ENCODE results near the gene MLPH.

Gene MLPH

DNA sequence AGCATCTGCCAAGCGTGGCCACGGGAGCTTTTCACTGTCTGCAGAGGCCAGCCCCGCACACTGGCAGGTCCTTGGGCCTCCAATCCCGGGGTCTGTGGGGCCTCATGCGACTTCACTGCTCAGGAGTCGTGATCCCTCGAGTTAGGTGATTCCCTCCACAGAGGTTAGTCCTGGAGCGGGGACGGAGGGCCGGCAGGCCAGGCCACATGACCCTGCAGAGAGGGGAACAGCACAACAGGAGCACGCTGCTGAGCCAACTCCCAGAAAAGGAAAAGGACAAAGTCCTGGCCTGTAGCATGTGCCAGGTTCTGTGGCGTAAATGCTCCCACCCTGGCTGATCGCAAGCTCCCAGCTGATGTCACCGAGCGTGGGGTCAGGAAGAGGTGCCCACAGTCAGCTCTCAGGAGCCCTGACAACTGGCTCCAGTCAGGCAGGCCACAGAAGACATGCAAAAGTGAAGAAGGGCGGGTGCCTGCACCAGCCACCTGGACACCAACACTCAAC lies 64.1 kb downstream of the MLPH start:
- Histone ChIP-seq H3K9me3 (ENCODE audit: insufficient read depth, low read depth, low read length) (peaks cover 12% of the 10 kb centered on the region), H3K4me1 (ENCODE audit: insufficient read depth, low read length) (no peaks in the 10 kb centered on the region), H3K27ac (ENCODE audit: low read depth, low read length) (no peak overlapping the region), H3K9ac (ENCODE audit: low read depth, low read length) (no peak overlapping the region), H3K27me3 (ENCODE audit: insufficient read depth, low read length) (no peaks in the 10 kb centered on the region), H3K4me3 (ENCODE audit: low read length) (no peak overlapping the region), H3K36me3 (ENCODE audit: insufficient read depth, low read length) (no peaks in the 10 kb centered on the region; the same call in 1 of the 2 replicates)
- 93% methylated on average over 16 of the region's 16 CpGs for WGBS

GRCh38 chr2:237552908-237553307 lies 65.9 kb downstream of the MLPH start:
- Histone ChIP-seq H3K9ac (ENCODE audit: low read depth, low read length) (no peak overlapping the region), H3K36me3 (ENCODE audit: insufficient read depth, low read length) (no peaks in the 10 kb centered on the region; the same call in 1 of the 2 replicates), H3K4me3 (ENCODE audit: low read length) (no peak overlapping the region), H3K27ac (ENCODE audit: low read depth, low read length) (no peak overlapping the region), H3K27me3 (ENCODE audit: insufficient read depth, low read length) (no peaks in the 10 kb centered on the region), H3K4me1 (ENCODE audit: insufficient read depth, low read length) (no peaks in the 10 kb centered on the region), H3K9me3 (ENCODE audit: insufficient read depth, low read depth, low read length) (peaks cover 12% of the 10 kb centered on the region)
- WGBS, result 87% methylated on average over 6 of the region's 6 CpGs

DNA sequence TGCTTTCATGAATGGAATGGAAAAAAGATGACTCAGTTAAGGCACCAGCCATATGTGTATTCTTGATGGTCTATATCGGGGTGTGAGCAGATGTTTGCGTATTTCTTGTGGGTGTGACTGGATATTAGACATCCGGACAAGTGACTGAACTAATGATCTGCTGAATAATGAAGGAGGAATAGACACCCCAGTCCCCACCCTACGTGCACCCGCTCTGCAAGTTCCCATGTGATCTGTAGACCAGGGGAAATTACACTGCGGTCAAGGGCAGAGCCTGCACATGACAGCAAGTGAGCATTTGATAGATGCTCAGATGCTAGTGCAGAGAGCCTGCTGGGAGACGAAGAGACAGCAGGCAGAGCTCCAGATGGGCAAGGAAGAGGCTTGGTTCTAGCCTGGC lies 66.9 kb downstream of the MLPH start:
- Histone ChIP-seq H3K27me3 (ENCODE audit: insufficient read depth, low read length) (no peaks in the 10 kb centered on the region), H3K27ac (ENCODE audit: low read depth, low read length) (no peak overlapping the region)

GRCh38 chr2:237555560-237555959 lies 68.5 kb downstream of the MLPH start:
- Histone ChIP-seq H3K27ac (ENCODE audit: low read depth, low read length) (no peak overlapping the region), H3K9ac (ENCODE audit: low read depth, low read length) (no peak overlapping the region), H3K9me3 (ENCODE audit: insufficient read depth, low read depth, low read length) (peaks cover 12% of the 10 kb centered on the region), H3K27me3 (ENCODE audit: insufficient read depth, low read length) (no peaks in the 10 kb centered on the region), H3K36me3 (ENCODE audit: insufficient read depth, low read length) (no peaks in the 10 kb centered on the region; the same call in 1 of the 2 replicates), H3K4me1 (ENCODE audit: insufficient read depth, low read length) (no peaks in the 10 kb centered on the region), H3K4me3 (ENCODE audit: low read length) (no peak overlapping the region)
- WGBS, result 89% methylated on average over 1 of the region's 1 CpG

More for the DNA sequence above, 66.9 kb downstream of the MLPH start:
- H3K4me1 ChIP-seq (ENCODE audit: insufficient read depth, low read length), result no peaks in the 10 kb centered on the region
- WGBS, result 83% methylated on average over 7 of the region's 7 CpGs
- no peaks in the 10 kb centered on the region; the same call in 1 of the 2 replicates for H3K36me3 ChIP-seq (ENCODE audit: insufficient read depth, low read length)
- no peak overlapping the region for H3K9ac ChIP-seq (ENCODE audit: low read depth, low read length)
- peaks cover 12% of the 10 kb centered on the region for H3K9me3 ChIP-seq (ENCODE audit: insufficient read depth, low read depth, low read length)
- H3K4me3 ChIP-seq (ENCODE audit: low read length), result no peak overlapping the region

GRCh38 chr2:237556773-237557632 lies 70.0 kb downstream of the MLPH start:
- Histone ChIP-seq H3K27me3 (ENCODE audit: insufficient read depth, low read length) (no peaks in the 10 kb centered on the region), H3K9ac (ENCODE audit: low read depth, low read length) (no peak overlapping the region), H3K4me1 (ENCODE audit: insufficient read depth, low read length) (no peaks in the 10 kb centered on the region), H3K9me3 (ENCODE audit: insufficient read depth, low read depth, low read length) (peaks cover 12% of the 10 kb centered on the region), H3K4me3 (ENCODE audit: low read length) (no peak overlapping the region), H3K36me3 (ENCODE audit: insufficient read depth, low read length) (no peaks in the 10 kb centered on the region; the same call in 1 of the 2 replicates), H3K27ac (ENCODE audit: low read depth, low read length) (no peak overlapping the region)
- WGBS, result 73% methylated on average over 11 of the region's 11 CpGs

DNA sequence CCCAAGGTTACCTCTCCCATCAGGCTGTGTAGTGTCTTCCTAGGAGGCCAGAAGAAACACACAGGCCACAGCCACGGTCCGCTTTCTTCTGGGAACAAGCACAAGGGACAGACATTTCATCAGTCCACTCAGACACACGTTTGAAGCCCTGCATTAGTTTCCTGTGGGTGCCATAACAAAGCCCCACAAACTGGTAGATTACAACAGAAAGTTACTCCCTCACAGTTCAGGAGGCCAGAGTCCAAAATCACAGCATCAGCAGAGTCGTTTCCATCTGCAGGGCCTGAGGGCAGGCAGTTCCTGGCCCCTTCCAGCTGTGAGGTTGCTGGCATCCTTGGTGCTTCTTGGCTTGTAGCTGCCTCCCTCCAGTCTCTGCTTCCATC lies 70.6 kb downstream of the MLPH start:
- H3K4me1 ChIP-seq (ENCODE audit: insufficient read depth, low read length), result no peaks in the 10 kb centered on the region
- 78% methylated on average over 4 of the region's 4 CpGs for WGBS
- no peak overlapping the region for H3K27ac ChIP-seq (ENCODE audit: low read depth, low read length)
- H3K9ac ChIP-seq (ENCODE audit: low read depth, low read length), result no peak overlapping the region
- no peaks in the 10 kb centered on the region; the same call in 1 of the 2 replicates for H3K36me3 ChIP-seq (ENCODE audit: insufficient read depth, low read length)
- no peaks in the 10 kb centered on the region for H3K27me3 ChIP-seq (ENCODE audit: insufficient read depth, low read length)
- peaks cover 12% of the 10 kb centered on the region for H3K9me3 ChIP-seq (ENCODE audit: insufficient read depth, low read depth, low read length)
- H3K4me3 ChIP-seq (ENCODE audit: low read length), result no peak overlapping the region

DNA sequence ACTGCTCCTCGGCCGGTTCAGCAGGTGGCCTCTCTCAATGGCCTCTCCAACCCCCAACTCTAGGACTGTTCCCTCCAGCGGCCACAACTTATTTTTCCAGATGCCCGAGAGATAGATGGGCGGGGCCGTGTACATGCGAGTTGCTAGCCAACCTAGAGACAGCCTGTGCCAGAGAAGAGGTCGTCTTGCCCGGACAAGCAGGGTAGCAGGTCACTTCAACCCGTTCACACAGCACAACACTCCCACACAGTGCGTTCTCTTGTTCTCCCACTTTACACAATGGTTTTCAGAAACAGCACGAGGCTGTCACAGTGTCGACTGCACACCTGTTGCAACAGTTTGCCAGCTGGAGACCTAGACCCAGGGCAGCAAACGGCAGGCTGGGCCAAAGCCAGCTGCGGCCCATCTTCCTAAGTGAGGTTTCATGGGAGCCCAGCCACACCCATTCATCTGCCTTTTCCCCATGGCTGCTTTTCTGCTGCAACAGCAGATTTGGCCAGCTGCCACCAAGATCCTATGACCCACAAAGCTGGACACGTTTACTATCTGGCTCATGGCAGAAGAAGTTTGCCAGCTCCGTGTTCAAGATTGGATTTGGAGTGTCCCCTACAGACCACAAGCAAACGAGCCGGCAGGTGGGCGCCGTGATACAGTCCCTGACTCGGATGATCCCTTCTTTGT lies 72.0 kb downstream of the MLPH start:
- no peak overlapping the region for H3K27ac ChIP-seq (ENCODE audit: low read depth, low read length)

DNA sequence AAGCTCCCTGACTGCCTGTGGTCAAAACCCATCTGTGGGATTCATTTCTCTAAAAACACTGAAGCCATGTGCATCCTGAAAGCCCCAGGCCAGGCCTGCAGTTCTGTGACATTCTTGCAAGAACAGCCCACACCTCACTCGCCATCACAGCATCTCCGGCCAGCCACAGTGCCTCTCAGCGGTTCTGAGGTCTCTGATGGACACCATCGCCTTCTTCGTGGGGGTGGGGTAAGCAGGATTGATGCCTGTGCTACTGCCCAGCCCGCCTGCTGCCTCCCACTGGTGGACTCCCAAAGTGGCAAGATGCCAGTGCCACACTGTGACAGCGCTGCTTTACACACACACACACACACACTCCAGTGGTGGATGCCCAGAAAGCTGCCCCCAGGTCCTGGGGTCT lies 74.2 kb downstream of the MLPH start:
- H3K36me3 ChIP-seq (ENCODE audit: insufficient read depth, low read length), result no peaks in the 10 kb centered on the region
- no peaks in the 10 kb centered on the region for H3K9me3 ChIP-seq (ENCODE audit: insufficient read depth, low read depth, low read length)
- no peaks in the 10 kb centered on the region for H3K27me3 ChIP-seq (ENCODE audit: insufficient read depth, low read length)
- whole genome bisulfite sequencing, result 89% methylated on average over 7 of the region's 7 CpGs
- no peak overlapping the region for H3K9ac ChIP-seq (ENCODE audit: low read depth, low read length)
- no peak overlapping the region for H3K27ac ChIP-seq (ENCODE audit: low read depth, low read length)
- H3K4me1 ChIP-seq (ENCODE audit: insufficient read depth, low read length), result no peaks in the 10 kb centered on the region
- H3K4me3 ChIP-seq (ENCODE audit: low read length), result no peak overlapping the region

More for the DNA sequence above, 72.0 kb downstream of the MLPH start:
- no peaks in the 10 kb centered on the region; the same call in 1 of the 2 replicates for H3K36me3 ChIP-seq (ENCODE audit: insufficient read depth, low read length)
- no peak overlapping the region for H3K9ac ChIP-seq (ENCODE audit: low read depth, low read length)
- H3K4me1 ChIP-seq (ENCODE audit: insufficient read depth, low read length), result no peaks in the 10 kb centered on the region
- no peak overlapping the region for H3K4me3 ChIP-seq (ENCODE audit: low read length)
- H3K9me3 ChIP-seq (ENCODE audit: insufficient read depth, low read depth, low read length), result peaks cover 7% of the 10 kb centered on the region
- 89% methylated on average over 22 of the region's 22 CpGs for WGBS
- H3K27me3 ChIP-seq (ENCODE audit: insufficient read depth, low read length), result no peaks in the 10 kb centered on the region

DNA sequence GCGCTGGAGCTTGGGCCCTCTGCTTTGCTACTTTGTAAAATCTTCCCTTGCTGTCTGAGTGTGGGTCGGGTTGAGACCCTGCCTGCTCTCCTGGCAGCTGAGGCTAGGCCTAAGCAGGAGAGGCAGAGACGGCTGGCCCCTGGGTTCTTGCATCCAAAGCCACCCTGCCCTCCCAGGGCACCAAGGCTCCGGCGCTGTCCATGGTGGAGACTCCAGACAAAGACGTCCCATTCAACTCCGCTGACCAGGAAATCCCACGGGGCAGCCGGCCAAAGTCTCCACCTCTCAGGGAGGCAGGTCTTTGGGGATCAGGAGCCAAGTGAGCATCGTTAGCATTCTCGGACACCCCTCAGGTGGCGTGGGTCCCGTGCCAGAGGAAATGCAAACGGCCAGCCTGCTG lies 76.8 kb downstream of the MLPH start:
- no peaks in the 10 kb centered on the region for H3K27me3 ChIP-seq (ENCODE audit: insufficient read depth, low read length)
- no peak overlapping the region for H3K4me3 ChIP-seq (ENCODE audit: low read length)
- WGBS, result 43% methylated on average over 14 of the region's 14 CpGs
- H3K27ac ChIP-seq (ENCODE audit: low read depth, low read length), result no peak overlapping the region
- no peak overlapping the region for H3K9ac ChIP-seq (ENCODE audit: low read depth, low read length)
- H3K4me1 ChIP-seq (ENCODE audit: insufficient read depth, low read length), result no peaks in the 10 kb centered on the region
- no peaks in the 10 kb centered on the region for H3K9me3 ChIP-seq (ENCODE audit: insufficient read depth, low read depth, low read length)
- no peaks in the 10 kb centered on the region for H3K36me3 ChIP-seq (ENCODE audit: insufficient read depth, low read length)

DNA sequence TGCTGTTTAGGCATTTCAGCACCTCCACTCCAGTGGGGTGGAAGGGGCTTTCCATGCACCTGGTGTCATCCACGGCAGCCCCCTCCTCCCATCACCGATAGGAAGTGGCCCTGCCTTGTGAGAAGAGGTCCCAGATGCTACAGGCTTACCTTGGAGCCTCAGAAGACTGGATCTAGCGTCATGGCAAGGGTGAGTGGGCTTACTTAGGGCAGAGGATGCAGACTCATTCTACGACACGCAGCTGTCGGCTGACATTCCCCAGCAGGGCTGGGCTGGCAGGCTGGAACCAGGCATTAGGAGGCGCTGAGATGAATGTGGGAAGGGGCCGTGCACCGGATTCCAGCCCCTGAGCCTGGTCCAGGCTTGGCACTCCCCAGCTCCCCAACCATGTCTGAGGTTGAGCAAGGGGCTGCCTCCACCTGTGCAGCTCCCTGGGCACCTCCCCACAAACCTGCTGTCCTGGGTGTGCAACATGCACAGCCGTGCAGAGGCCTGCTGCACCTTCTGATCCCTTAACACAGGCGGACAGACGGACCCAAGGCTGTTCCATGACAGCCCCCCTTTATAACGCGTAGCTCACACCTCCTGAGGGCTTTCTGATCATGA lies 77.6 kb downstream of the MLPH start:
- no peaks in the 10 kb centered on the region for H3K27me3 ChIP-seq (ENCODE audit: insufficient read depth, low read length)
- H3K4me3 ChIP-seq (ENCODE audit: low read length), result no peak overlapping the region
- H3K36me3 ChIP-seq (ENCODE audit: insufficient read depth, low read length), result no peaks in the 10 kb centered on the region
- no peaks in the 10 kb centered on the region for H3K9me3 ChIP-seq (ENCODE audit: insufficient read depth, low read depth, low read length)
- whole genome bisulfite sequencing, result 89% methylated on average over 14 of the region's 14 CpGs
- no peak overlapping the region for H3K27ac ChIP-seq (ENCODE audit: low read depth, low read length)
- no peaks in the 10 kb centered on the region for H3K4me1 ChIP-seq (ENCODE audit: insufficient read depth, low read length)
- H3K9ac ChIP-seq (ENCODE audit: low read depth, low read length), result no peak overlapping the region

- Histone ChIP-seq H3K36me3 (ENCODE audit: insufficient read depth, low read length) (no peaks in the 10 kb centered on the region), H3K9ac (ENCODE audit: low read depth, low read length) (no peak overlapping the region), H3K9me3 (ENCODE audit: insufficient read depth, low read depth, low read length) (no peaks in the 10 kb centered on the region), H3K4me1 (ENCODE audit: insufficient read depth, low read length) (no peaks in the 10 kb centered on the region), H3K27ac (ENCODE audit: low read depth, low read length) (no peak overlapping the region), H3K4me3 (ENCODE audit: low read length) (no peak overlapping the region), H3K27me3 (ENCODE audit: insufficient read depth, low read length) (no peaks in the 10 kb centered on the region)
- 96% methylated on average over 1 of the region's 1 CpG for WGBS
Observed at GRCh38 chr2:237565974-237566373, 78.9 kb downstream of the MLPH start.

Measured in HUES64 (cell line).